ENCODE measurements around the gene CCDC78. TPM values are rescaled to one million over a fixed set of nuclear protein-coding genes. Genes with fewer than 3 reads are reported as not detected.
"Not testable (repeated sequence)": the region's sequence is repeated elsewhere in the genome, so short reads cannot be mapped to it uniquely, and the experiment has no call there.

CCDC78 gene
- polyA plus RNA-seq, 1 donor from 2014 or later: 10.7 TPM

- no peaks in the 10 kb centered on the region for H3F3A ChIP-seq (ENCODE audit: insufficient read depth, low read length, poor library complexity, severe bottlenecking)
- no peak overlapping the region for H2AFZ ChIP-seq (ENCODE audit: low read depth, low read length)
- no peak overlapping the region for H3K4me2 ChIP-seq (ENCODE audit: low read length)
- H3K27ac ChIP-seq (ENCODE audit: low read length): no peak overlapping the region
- no peaks in the 10 kb centered on the region for H3K9me3 ChIP-seq (ENCODE audit: low read length)
- no peaks in the 10 kb centered on the region for H3K9me2 ChIP-seq (ENCODE audit: insufficient read depth, low read length)
- no peak overlapping the region for H3K4me3 ChIP-seq (ENCODE audit: low read length)
- H3K27me3 ChIP-seq (ENCODE audit: insufficient read depth, low read depth, low read length): no peaks in the 10 kb centered on the region
- H4K20me1 ChIP-seq (ENCODE audit: insufficient read depth): no peaks in the 10 kb centered on the region
- peak; percentile 43 for TF ChIP-seq SMC3 (conservative IDR thresholded peaks at IDR 0.05; ENCODE audit: poor library complexity)
- no peak for TF ChIP-seq EZH2 (IDR thresholded peaks at IDR 0.05; ENCODE audit: borderline replicate concordance, insufficient read depth, low read length, poor library complexity, severe bottlenecking)
- peak; percentile 31 for TF ChIP-seq CTCF (IDR thresholded peaks at IDR 0.05; ENCODE audit: poor library complexity, severe bottlenecking)
- H3K79me2 ChIP-seq (replicated peaks; ENCODE audit: insufficient read depth, low read length): no peaks in the 10 kb centered on the region
- no peaks in the 10 kb centered on the region for H3K36me3 ChIP-seq (ENCODE audit: insufficient read depth, low read length)
- H3K9ac ChIP-seq (ENCODE audit: low read length): no peak overlapping the region
Observed at GRCh38 chr16:745739-746138, 19.5 kb upstream of the CCDC78 start.

GRCh38 chr16:743794-744500 is 17.7 kb upstream of the CCDC78 start:
- Histone ChIP-seq H3K9me3 (ENCODE audit: low read length) (no peaks in the 10 kb centered on the region), H3K27ac (ENCODE audit: low read length) (no peak overlapping the region), H3K4me3 (ENCODE audit: low read length) (no peak overlapping the region), H3K9ac (ENCODE audit: low read length) (no peak overlapping the region), H3F3A (ENCODE audit: insufficient read depth, low read length, poor library complexity, severe bottlenecking) (no peaks in the 10 kb centered on the region), H3K4me2 (ENCODE audit: low read length) (no peak overlapping the region), H2AFZ (ENCODE audit: low read depth, low read length) (no peak overlapping the region), H4K20me1 (ENCODE audit: insufficient read depth) (no peaks in the 10 kb centered on the region), H3K27me3 (ENCODE audit: insufficient read depth, low read depth, low read length) (no peaks in the 10 kb centered on the region), H3K9me2 (ENCODE audit: insufficient read depth, low read length) (no peaks in the 10 kb centered on the region), H3K36me3 (ENCODE audit: insufficient read depth, low read length) (no peaks in the 10 kb centered on the region), H3K79me2 (replicated peaks; ENCODE audit: insufficient read depth, low read length) (peaks cover 5% of the 10 kb centered on the region)
- TF ChIP-seq MXI1 (conservative IDR thresholded peaks at IDR 0.05; ENCODE audit: poor library complexity, severe bottlenecking) (no peak), CTCF (IDR thresholded peaks at IDR 0.05; ENCODE audit: poor library complexity, severe bottlenecking) (peak; percentile 14), REST (IDR thresholded peaks at IDR 0.05; ENCODE audit: borderline replicate concordance) (no peak)

GRCh38 chr16:742894-743293 is 16.7 kb upstream of the CCDC78 start:
- H3K9ac ChIP-seq (ENCODE audit: low read length); H4K20me1 ChIP-seq (ENCODE audit: insufficient read depth); H3K4me3 ChIP-seq (ENCODE audit: low read length); H3K9me3 ChIP-seq (ENCODE audit: low read length); H3K9me2 ChIP-seq (ENCODE audit: insufficient read depth, low read length); H3K27me3 ChIP-seq (ENCODE audit: insufficient read depth, low read depth, low read length); H2AFZ ChIP-seq (ENCODE audit: low read depth, low read length); H3F3A ChIP-seq (ENCODE audit: insufficient read depth, low read length, poor library complexity, severe bottlenecking); H3K27ac ChIP-seq (ENCODE audit: low read length); H3K79me2 ChIP-seq (replicated peaks; ENCODE audit: insufficient read depth, low read length); H3K36me3 ChIP-seq (ENCODE audit: insufficient read depth, low read length); H3K4me2 ChIP-seq (ENCODE audit: low read length): not testable (repeated sequence)

All from neural cell (in vitro differentiated cells).